Transverse colon (tissue), 4 donors: ENCODE measurements around the gene CRTC3. TPM values are rescaled to one million over a fixed set of nuclear protein-coding genes. Genes with fewer than 3 reads are reported as not detected.
A peak's percentile ranks its signal among the peaks of the same experiment; 100 is the strongest.

Experiments used
- DNase-seq: peaks from one replicate; pipeline ENCODE4 v3.0.0-alpha.2; 2019
- H3K27ac ChIP-seq, 4 donors: fragments of 200-600 bp; sonication (generic); 2 replicates each; pipeline ENCODE4 v1.5.1; 2016 to 2018; ENCODE audit warnings: inconsistent platforms in 4 of 4
- H3K27me3 ChIP-seq: fragments of 200-600 bp; sonication (generic); 2 replicates; pipeline ENCODE4 v1.5.1; 2017; ENCODE audit warnings: inconsistent platforms
- H3K36me3 ChIP-seq, 4 donors: fragments of 200-600 bp; sonication (generic); 2 replicates each; pipeline ENCODE4 v1.5.1; 2017 to 2019; ENCODE audit warnings: inconsistent platforms in 4 of 4
- H3K4me1 ChIP-seq, 4 donors: fragments of 200-600 bp; sonication (generic); 2 replicates each; pipeline ENCODE4 v1.5.1; 2017 to 2020; ENCODE audit warnings: inconsistent platforms in 4 of 4
- H3K4me3 ChIP-seq, 4 donors: fragments of 200-600 bp; sonication (generic); 1 replicate in 1 of 4; 2 replicates in 3 of 4; pipeline versions ENCODE4 v1.5.1 to v1.6.1; 2017 to 2019; ENCODE audit warnings: inconsistent platforms in 4 of 4
- H3K9me3 ChIP-seq, 2 donors: fragments of 200-600 bp; sonication (generic); 2 replicates each; pipeline ENCODE4 v1.5.1; 2017 to 2019; ENCODE audit warnings: inconsistent platforms in 2 of 2
- CTCF ChIP-seq, 5 experiments: fragments of 200-600 bp in 3 of 5; fragments of 450-650 bp in 2 of 5; sonication (generic) in 3 of 5; IDR thresholded peaks; 1 replicate in 2 of 5; 2 replicates in 3 of 5; pipeline ENCODE4 v1.5.1; 2016 to 2017; ENCODE audit warnings: antibody characterized with exemption in 5 of 5, inconsistent platforms in 3 of 5, mild to moderate bottlenecking in 2 of 5, moderate library complexity in 1 of 5
- EP300 ChIP-seq: sonication (generic); formaldehyde crosslinking; IDR thresholded peaks from one replicate; pipeline ENCODE4 v1.6.1; 2017; ENCODE audit warnings: antibody characterized with exemption, low read depth
- POLR2A ChIP-seq: fragments of 450-650 bp; IDR thresholded peaks from one replicate; pipeline ENCODE4 v1.6.1; 2016; ENCODE audit warnings: antibody characterized with exemption, mild to moderate bottlenecking, moderate library complexity
- POLR2AphosphoS5 ChIP-seq, 3 donors: sonication (generic); formaldehyde crosslinking; IDR thresholded peaks; one replicate each; pipeline ENCODE4 v1.6.1; 2016; ENCODE audit warnings: antibody characterized with exemption in 3 of 3
- WGBS, 2 donors: methylation state at CpG; one replicate each; pipeline ENCODE4 v1.1.5; 2018; ENCODE audit warnings: low coverage in 1 of 2; 5-methylcytosine and 5-hydroxymethylcytosine counted together
- in situ Hi-C, 4 donors: fragments of 200-750 bp; cut with MboI; loops; one replicate each; pipeline versions ENCODE4 v1.15.0 to v1.15.1; 2017; ENCODE audit warnings: low sequenced_read_pairs in 3 of 4, low pct_ligation_motif_present in 1 of 4, low pct_unique_long_range_greater_than_20kb in 1 of 4
- intact Hi-C: fragments of 100-400 bp; cut with DNase I; formaldehyde crosslinking; loops from one replicate; pipeline ENCODE4 v1.15.1; 2023; ENCODE audit warnings: low total_unique reads
- total RNA-seq, 4 donors: library from RNA; depleted of rRNA; stranded (reverse); fragments of >200 nt; gene quantifications; one replicate each; pipeline ENCODE4 v1.1.0, GENCODE V29; 2016

Gene CRTC3
- total RNA-seq, 4 donors from 2014 or later, result 23.0 to 35.9 (median 24.1) TPM

GRCh38 chr15:90562669-90563068 lies 32.9 kb downstream of the CRTC3 start:
- intact Hi-C loops, result no loop called here
- no peaks in the 10 kb centered on the region for H3K27me3 ChIP-seq
- no peaks in the 10 kb centered on the region for H3K36me3 ChIP-seq
- in situ Hi-C loops, result no loop called here
- no peak for DNase-seq
- 97% methylated on average over 5 of the region's 5 CpGs; no CpG with 5 or more reads in 1 of the 2 donors for WGBS, 2 donors
- TF ChIP-seq POLR2AphosphoS5 (IDR thresholded peaks at IDR 0.05), result no peak
- TF ChIP-seq CTCF (IDR thresholded peaks at IDR 0.05), result no peak
- H3K9me3 ChIP-seq, result no peaks in the 10 kb centered on the region
- peaks cover 38 to 84% (median 56%) of the 10 kb centered on the region in 4 donors for H3K4me1 ChIP-seq
- peak overlapping the region; percentile 78 to 87 (median 82) for H3K27ac ChIP-seq
- no peak overlapping the region for H3K4me3 ChIP-seq

- intact Hi-C loops, result no loop called here
- TF ChIP-seq EP300 (no peak), CTCF (IDR thresholded peaks at IDR 0.05) (no peak), POLR2A (no peak), POLR2AphosphoS5 (IDR thresholded peaks at IDR 0.05) (no peak)
- H3K27ac ChIP-seq, result peak overlapping the region; percentile 40 to 87 (median 82)
- H3K4me3 ChIP-seq, result no peak overlapping the region
- in situ Hi-C loops, result no loop called here
- H3K4me1 ChIP-seq, result peaks cover 30 to 76% (median 48%) of the 10 kb centered on the region in 4 donors
- no peaks in the 10 kb centered on the region for H3K9me3 ChIP-seq
- H3K27me3 ChIP-seq, result no peaks in the 10 kb centered on the region
- no peaks in the 10 kb centered on the region for H3K36me3 ChIP-seq
- WGBS, 2 donors, result 73 to 87% methylated on average over 3 of the region's 3 CpGs
- no peak for DNase-seq
Measured at GRCh38 chr15:90563463-90563862, 33.7 kb downstream of the CRTC3 start.

DNA sequence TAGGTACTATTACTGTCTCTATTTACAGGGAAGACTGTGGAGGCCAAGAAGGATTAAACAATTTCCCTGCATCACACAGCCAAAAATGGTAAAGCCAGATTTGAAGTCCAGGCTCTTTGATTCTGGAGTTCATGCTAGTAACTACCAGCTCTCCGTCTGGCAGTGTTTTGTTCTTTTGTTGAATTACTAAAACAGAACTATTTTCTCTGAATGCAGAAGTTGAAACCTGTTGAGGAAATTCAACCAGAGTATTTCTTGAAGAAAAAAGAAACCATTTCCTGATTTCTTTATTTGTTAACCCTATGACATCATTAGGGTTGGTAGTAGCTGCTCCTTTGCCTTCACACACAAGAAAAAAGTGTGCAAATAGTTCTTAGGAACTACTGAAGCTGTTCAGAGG lies 34.3 kb downstream of the CRTC3 start:
- TF ChIP-seq CTCF (IDR thresholded peaks at IDR 0.05) (no peak), EP300 (no peak), POLR2AphosphoS5 (IDR thresholded peaks at IDR 0.05) (no peak)
- intact Hi-C loops (no loop called here), in situ Hi-C loops (no loop called here)
- no peaks in the 10 kb centered on the region for H3K27me3 ChIP-seq
- no peak overlapping the region for H3K4me3 ChIP-seq
- no peak for DNase-seq
- WGBS, 2 donors, result 50 to 64% methylated on average over 1 of the region's 1 CpG
- peaks cover 27 to 70% (median 42%) of the 10 kb centered on the region in 4 donors for H3K4me1 ChIP-seq
- no peaks in the 10 kb centered on the region for H3K36me3 ChIP-seq
- H3K27ac ChIP-seq, result peak overlapping the region; percentile 40 to 87 (median 82)
- no peaks in the 10 kb centered on the region for H3K9me3 ChIP-seq

DNA sequence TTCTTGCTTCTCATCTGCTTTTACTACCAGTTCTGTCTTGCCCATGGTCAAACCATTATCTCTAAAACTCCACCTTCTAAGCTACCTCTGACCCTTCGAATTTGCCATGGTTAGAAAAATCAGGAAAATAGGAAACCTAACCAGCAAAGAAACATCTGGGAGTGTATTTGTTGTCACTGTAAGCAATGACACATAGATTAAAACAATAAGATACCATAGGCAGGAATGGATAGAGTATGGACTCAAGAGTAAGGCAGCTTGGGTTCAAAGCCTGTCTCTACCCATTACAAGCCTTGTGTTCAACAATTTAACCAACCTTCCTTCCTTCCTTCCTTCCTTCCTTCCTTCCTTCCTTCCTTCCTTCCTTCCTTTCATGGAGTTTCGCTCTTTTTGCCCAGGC lies 34.9 kb downstream of the CRTC3 start:
- WGBS, 2 donors, result 66 to 79% methylated on average over 2 of the region's 2 CpGs
- no peak for DNase-seq
- Histone ChIP-seq H3K4me1 (peaks cover 26 to 64% (median 39%) of the 10 kb centered on the region in 4 donors), H3K27ac (peak overlapping the region; percentile 40 to 87 (median 82)), H3K27me3 (no peaks in the 10 kb centered on the region), H3K9me3 (no peaks in the 10 kb centered on the region), H3K36me3 (no peaks in the 10 kb centered on the region), H3K4me3 (no peak overlapping the region)
- intact Hi-C loops (no loop called here), in situ Hi-C loops (no loop called here)
- TF ChIP-seq POLR2AphosphoS5 (IDR thresholded peaks at IDR 0.05) (no peak), CTCF (IDR thresholded peaks at IDR 0.05) (no peak), POLR2A (no peak), EP300 (no peak)
